SJSA1 (cell line): Measurements from ENCODE around the gene PHKB. TPM values are rescaled to one million over a fixed set of nuclear protein-coding genes. Genes with fewer than 3 reads are reported as not detected.

Source experiments
- DNase-seq, 2 experiments: peaks; one replicate each; pipeline ENCODE4 v3.0.0-alpha.2; 2015 to 2020; ENCODE audit warnings: low spot score in 2 of 2, low read depth in 1 of 2
- H3K27ac ChIP-seq: fragments of 250-450 bp; sonication (Bioruptor Pico); 2 replicates; pipeline ENCODE4 v1.5.1; 2020; ENCODE audit warnings: mild to moderate bottlenecking, moderate library complexity
- H3K27me3 ChIP-seq: fragments of 250-450 bp; sonication (Bioruptor Pico); replicated peaks from 2 replicates; pipeline ENCODE4 v1.5.1; 2020; ENCODE audit warnings: mild to moderate bottlenecking, moderate library complexity
- H3K36me3 ChIP-seq: fragments of 250-450 bp; sonication (Bioruptor Pico); 2 replicates; pipeline ENCODE4 v1.5.1; 2020; ENCODE audit warnings: mild to moderate bottlenecking
- H3K4me1 ChIP-seq: fragments of 250-450 bp; sonication (Bioruptor Pico); replicated peaks from 2 replicates; pipeline ENCODE4 v1.6.1; 2021; ENCODE audit warnings: mild to moderate bottlenecking
- H3K4me3 ChIP-seq: fragments of 250-450 bp; sonication (Bioruptor Pico); 2 replicates; pipeline ENCODE4 v1.5.1; 2020; ENCODE audit warnings: mild to moderate bottlenecking
- H3K9me3 ChIP-seq: fragments of 250-450 bp; sonication (Bioruptor Pico); replicated peaks from 2 replicates; pipeline ENCODE4 v1.5.1; 2020; ENCODE audit warnings: mild to moderate bottlenecking
- total RNA-seq: library from RNA; depleted of rRNA; stranded (reverse); fragments of >200 nt; shearing (Covaris generic); gene quantifications from 2 replicates; pipeline ENCODE4 v1.2.3, GENCODE V29; 2014

Gene PHKB
- total RNA-seq, 1 experiment from 2014 or later = 43.1 TPM

- no peak overlapping the region for H3K4me3 ChIP-seq
- no peaks in the 10 kb centered on the region for H3K4me1 ChIP-seq
- no peak for DNase-seq
These were observed 42.8 kb downstream of the PHKB start for GRCh38 chr16:47503936-47504335.

GRCh38 chr16:47504599-47504998 is 43.5 kb downstream of the PHKB start:
- Histone ChIP-seq H3K4me3 (no peak overlapping the region), H3K9me3 (no peaks in the 10 kb centered on the region), H3K27ac (no peak overlapping the region), H3K4me1 (no peaks in the 10 kb centered on the region), H3K36me3 (peaks cover 26% of the 10 kb centered on the region), H3K27me3 (no peaks in the 10 kb centered on the region)
- no peak for DNase-seq

More at GRCh38 chr16:47503936-47504335, 42.8 kb downstream of the PHKB start:
- Histone ChIP-seq H3K27me3 (no peaks in the 10 kb centered on the region), H3K9me3 (no peaks in the 10 kb centered on the region), H3K36me3 (peaks cover 26% of the 10 kb centered on the region), H3K27ac (no peak overlapping the region)

DNA sequence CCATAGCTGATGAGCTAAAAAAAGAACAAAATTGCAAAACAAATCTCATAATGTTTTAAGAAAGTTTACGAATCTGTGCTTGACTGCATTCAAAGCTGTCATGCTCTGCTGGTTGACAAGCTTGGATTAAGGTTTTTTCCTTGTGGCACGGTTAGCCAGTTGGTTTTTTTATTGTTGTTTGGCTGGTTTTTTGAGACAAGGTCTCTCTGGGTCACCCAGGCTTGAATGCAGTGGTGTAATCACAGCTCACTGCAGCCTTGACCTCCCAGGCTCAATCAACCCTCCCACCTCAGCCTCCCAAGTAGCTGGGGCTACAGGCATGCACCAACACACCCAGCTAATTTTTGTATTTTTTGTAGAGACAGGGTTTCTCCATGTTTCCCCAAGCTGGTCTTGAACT is 45.7 kb downstream of the PHKB start:
- no peak overlapping the region for H3K27ac ChIP-seq
- peaks cover 26% of the 10 kb centered on the region for H3K36me3 ChIP-seq
- no peaks in the 10 kb centered on the region for H3K9me3 ChIP-seq
- no peak for DNase-seq
- H3K4me1 ChIP-seq = no peaks in the 10 kb centered on the region
- H3K27me3 ChIP-seq = no peaks in the 10 kb centered on the region
- H3K4me3 ChIP-seq = no peak overlapping the region

- no peak overlapping the region for H3K27ac ChIP-seq
- no peaks in the 10 kb centered on the region for H3K9me3 ChIP-seq
- no peak for DNase-seq
- H3K36me3 ChIP-seq = peaks cover 26% of the 10 kb centered on the region
- H3K4me1 ChIP-seq = no peaks in the 10 kb centered on the region
- H3K27me3 ChIP-seq = no peaks in the 10 kb centered on the region
- H3K4me3 ChIP-seq = no peak overlapping the region
These were observed 46.6 kb downstream of the PHKB start for GRCh38 chr16:47507701-47508100.

DNA sequence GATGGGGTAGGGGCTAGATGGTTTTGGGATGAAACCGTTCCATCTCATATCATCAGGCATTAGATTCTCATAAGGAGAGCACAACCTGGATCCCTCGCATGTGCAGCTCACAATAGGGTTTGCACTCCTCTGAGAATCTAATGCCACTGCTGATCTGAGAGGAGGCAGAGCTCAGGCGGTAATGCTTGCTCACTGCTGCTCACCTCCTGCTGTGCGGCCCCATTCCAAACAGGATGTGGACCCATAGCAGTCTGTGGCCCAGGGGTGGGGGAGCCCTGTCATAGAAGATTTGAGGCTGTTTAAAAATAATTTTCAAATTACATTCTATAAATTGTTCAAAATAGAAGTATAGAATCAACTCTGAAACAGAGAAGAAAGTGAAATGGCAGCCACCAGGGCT is 50.8 kb downstream of the PHKB start:
- no peak overlapping the region for H3K4me3 ChIP-seq
- H3K36me3 ChIP-seq = 0 out of 2 replicates have a peak, but pooled peaks cover 9% of the 10 kb centered on the region
- H3K4me1 ChIP-seq = no peaks in the 10 kb centered on the region
- no peak overlapping the region for H3K27ac ChIP-seq
- no peak for DNase-seq
- no peaks in the 10 kb centered on the region for H3K27me3 ChIP-seq
- H3K9me3 ChIP-seq = no peaks in the 10 kb centered on the region

- Histone ChIP-seq H3K27ac (no peak overlapping the region), H3K27me3 (no peaks in the 10 kb centered on the region), H3K4me1 (no peaks in the 10 kb centered on the region), H3K36me3 (peaks cover 2% of the 10 kb centered on the region; the same call in 1 of the 2 replicates), H3K9me3 (no peaks in the 10 kb centered on the region), H3K4me3 (no peak overlapping the region)
- no peak for DNase-seq
These were observed 57.9 kb downstream of the PHKB start for GRCh38 chr16:47519037-47519436.

GRCh38 chr16:47519546-47519945 is 58.4 kb downstream of the PHKB start:
- H3K4me3 ChIP-seq = no peak overlapping the region
- no peak for DNase-seq
- H3K9me3 ChIP-seq = no peaks in the 10 kb centered on the region
- peaks cover 2% of the 10 kb centered on the region; the same call in 1 of the 2 replicates for H3K36me3 ChIP-seq
- no peaks in the 10 kb centered on the region for H3K4me1 ChIP-seq
- no peaks in the 10 kb centered on the region for H3K27me3 ChIP-seq
- no peak overlapping the region for H3K27ac ChIP-seq

DNA sequence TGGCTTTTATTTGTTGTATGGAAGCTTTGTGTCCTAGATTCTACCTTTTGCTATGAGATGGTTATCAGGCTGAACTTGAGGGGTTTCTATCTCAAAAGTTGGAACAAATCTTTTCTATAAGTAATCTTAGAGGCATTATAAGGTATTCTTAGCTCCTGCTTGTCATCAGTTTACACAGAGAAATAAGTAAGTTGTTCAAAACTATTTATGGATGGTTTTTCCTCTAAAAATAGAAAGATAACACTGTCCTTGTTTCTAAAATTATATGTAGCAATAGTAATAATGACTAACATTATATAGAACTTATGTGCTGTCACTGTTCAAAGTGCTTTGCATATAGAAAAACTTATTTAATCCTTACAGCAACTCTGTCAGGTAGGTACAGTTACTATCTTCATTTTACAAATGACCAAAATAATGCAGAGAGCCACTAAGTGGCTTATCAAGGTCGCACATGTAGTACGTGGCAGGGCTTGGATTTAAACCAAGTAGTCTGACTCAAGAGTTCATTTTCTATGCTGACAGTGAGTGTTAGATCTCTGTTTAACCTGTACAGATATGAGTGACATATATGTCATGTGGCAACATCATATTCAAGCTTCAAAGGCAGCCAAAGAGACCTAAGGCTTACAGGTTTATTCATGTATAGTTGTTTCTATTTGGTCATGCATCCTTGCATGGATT is 59.0 kb downstream of the PHKB start:
- DNase-seq = no peak
- no peaks in the 10 kb centered on the region for H3K4me1 ChIP-seq
- H3K27me3 ChIP-seq = no peaks in the 10 kb centered on the region
- no peaks in the 10 kb centered on the region for H3K9me3 ChIP-seq
- H3K4me3 ChIP-seq = no peak overlapping the region
- H3K27ac ChIP-seq = no peak overlapping the region
- H3K36me3 ChIP-seq = peaks cover 2% of the 10 kb centered on the region; the same call in 1 of the 2 replicates

- H3K27ac ChIP-seq = no peak overlapping the region
- H3K4me1 ChIP-seq = no peaks in the 10 kb centered on the region
- no peaks in the 10 kb centered on the region for H3K9me3 ChIP-seq
- DNase-seq = no peak
- H3K4me3 ChIP-seq = no peak overlapping the region
- H3K27me3 ChIP-seq = no peaks in the 10 kb centered on the region
- no peaks in the 10 kb centered on the region; the same call in 1 of the 2 replicates for H3K36me3 ChIP-seq
These were observed 62.3 kb downstream of the PHKB start for GRCh38 chr16:47523342-47524006.

GRCh38 chr16:47524007-47524405 is 62.9 kb downstream of the PHKB start:
- Histone ChIP-seq H3K27me3 (no peaks in the 10 kb centered on the region), H3K27ac (no peak overlapping the region)

DNA sequence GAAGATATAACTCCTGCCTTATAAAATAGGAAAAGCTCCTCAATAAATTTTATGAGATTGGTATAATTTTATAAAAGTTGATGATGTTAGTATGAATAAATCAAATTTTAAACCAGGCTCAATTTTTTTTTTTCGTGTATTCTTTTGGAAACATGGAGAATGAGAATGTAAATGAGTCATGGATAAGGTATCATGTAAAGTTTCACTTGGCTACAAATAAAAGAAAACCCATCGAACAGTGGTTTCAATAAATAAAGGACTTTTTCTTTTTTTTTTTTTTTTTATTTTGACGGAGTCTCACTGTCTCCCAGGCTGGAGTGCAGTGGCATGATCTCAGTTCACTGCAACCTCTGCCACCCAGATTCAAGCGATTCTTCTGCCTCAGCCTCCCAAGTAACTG is 67.3 kb downstream of the PHKB start:
- no peak overlapping the region for H3K4me3 ChIP-seq
- no peaks in the 10 kb centered on the region for H3K4me1 ChIP-seq
- H3K36me3 ChIP-seq = no peaks in the 10 kb centered on the region
- DNase-seq = no peak
- H3K27ac ChIP-seq = no peak overlapping the region
- H3K27me3 ChIP-seq = no peaks in the 10 kb centered on the region
- no peaks in the 10 kb centered on the region for H3K9me3 ChIP-seq

More at GRCh38 chr16:47524007-47524405, 62.9 kb downstream of the PHKB start:
- Histone ChIP-seq H3K36me3 (no peaks in the 10 kb centered on the region), H3K4me1 (no peaks in the 10 kb centered on the region), H3K9me3 (no peaks in the 10 kb centered on the region), H3K4me3 (no peak overlapping the region)
- no peak for DNase-seq

- no peak overlapping the region for H3K27ac ChIP-seq
- no peaks in the 10 kb centered on the region for H3K27me3 ChIP-seq
- H3K36me3 ChIP-seq = no peaks in the 10 kb centered on the region
- H3K4me1 ChIP-seq = no peaks in the 10 kb centered on the region
- H3K9me3 ChIP-seq = no peaks in the 10 kb centered on the region
- DNase-seq = no peak
- no peak overlapping the region for H3K4me3 ChIP-seq
These were observed 72.7 kb downstream of the PHKB start for GRCh38 chr16:47533744-47534292.

DNA sequence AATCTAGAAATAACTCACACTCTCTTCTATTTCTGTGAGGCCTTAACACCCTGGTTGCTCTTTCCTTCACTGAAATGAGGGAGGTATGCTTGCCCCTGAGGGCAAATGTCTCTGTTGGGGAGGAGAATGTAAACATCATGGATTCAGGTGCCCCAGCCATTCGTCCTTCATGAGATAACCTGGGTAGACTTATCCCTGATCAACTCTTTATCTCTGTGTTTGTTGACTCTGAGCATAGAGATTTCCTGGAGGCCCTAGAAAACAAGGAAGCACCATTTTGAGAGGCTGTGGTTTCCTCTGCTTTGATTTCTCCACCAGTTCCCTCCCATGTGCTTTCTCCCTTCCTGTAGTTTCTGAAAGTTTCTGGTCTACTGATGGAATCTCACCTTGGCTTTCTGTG is 77.3 kb downstream of the PHKB start:
- Histone ChIP-seq H3K27me3 (no peaks in the 10 kb centered on the region), H3K36me3 (no peaks in the 10 kb centered on the region)

More for the DNA sequence above, 77.3 kb downstream of the PHKB start:
- Histone ChIP-seq H3K4me3 (no peak overlapping the region), H3K4me1 (no peaks in the 10 kb centered on the region), H3K9me3 (no peaks in the 10 kb centered on the region), H3K27ac (no peak overlapping the region)
- no peak for DNase-seq
